Glomerular visceral epithelial cell (primary cell): ENCODE results near the gene HTR3D.
"Not testable (repeated sequence)": the region's sequence is repeated elsewhere in the genome, so short reads cannot be mapped to it uniquely, and the experiment has no call there.

ENCODE experiments used
- DNase-seq: peaks from one replicate; pipeline ENCODE4 v3.0.0-alpha.2; 2016; ENCODE audit errors: extremely low spot score

HTR3D gene

GRCh38 chr3:184016169-184016570 is 15.4 kb upstream of the HTR3D start:
- no peak for DNase-seq

- DNase-seq, result peak; percentile 71
Observed at GRCh38 chr3:184016811-184017671, 14.5 kb upstream of the HTR3D start.

GRCh38 chr3:184017672-184018423 is 13.7 kb upstream of the HTR3D start, which contains the start of gene ABCC5:
Gene ABCC5 (minus strand): TSS chr3:184017884. CDS start chr3:184014392, 3,492 bp downstream.
- DNase-seq, result peak; percentile 91

- DNase-seq, result no peak
Observed at GRCh38 chr3:184018424-184018973, 13.0 kb upstream of the HTR3D start.

- no peak for DNase-seq
Observed at GRCh38 chr3:184022323-184022722, 9.2 kb upstream of the HTR3D start.

- not testable (repeated sequence) for DNase-seq
Observed at GRCh38 chr3:184025256-184025655, 6.3 kb upstream of the HTR3D start.

GRCh38 chr3:184028275-184028890 is 3.2 kb upstream of the HTR3D start:
- not testable (repeated sequence) for DNase-seq

- DNase-seq, result no peak
Observed at GRCh38 chr3:184029443-184029842, 2.1 kb upstream of the HTR3D start.

GRCh38 chr3:184030536-184030935 is 1.0 kb upstream of the HTR3D start:
- DNase-seq, result no peak

GRCh38 chr3:184037816-184038215 is 6.3 kb downstream of the HTR3D start:
- DNase-seq, result no peak

- not testable (repeated sequence) for DNase-seq
Observed at GRCh38 chr3:184038307-184038706, 6.8 kb downstream of the HTR3D start.

- no peak for DNase-seq
Observed at GRCh38 chr3:184039414-184039813, 7.9 kb downstream of the HTR3D start.

GRCh38 chr3:184040010-184040409 is 8.5 kb downstream of the HTR3D start:
- DNase-seq, result peak; percentile 25

GRCh38 chr3:184042617-184043016 is 11.1 kb downstream of the HTR3D start:
- no peak for DNase-seq

GRCh38 chr3:184045995-184046394 is 14.5 kb downstream of the HTR3D start:
- DNase-seq, result no peak

- DNase-seq, result no peak
Observed at GRCh38 chr3:184050217-184050847, 18.8 kb downstream of the HTR3D start.

GRCh38 chr3:184052767-184053166 is 21.2 kb downstream of the HTR3D start, which contains the start of gene HTR3C:
Gene HTR3C (plus strand): TSS chr3:184053047. CDS start chr3:184053081, 34 bp downstream.
- no peak for DNase-seq

- DNase-seq, result no peak
Observed at GRCh38 chr3:184058029-184058428, 26.5 kb downstream of the HTR3D start.

- no peak for DNase-seq
Observed at GRCh38 chr3:184059424-184059823, 27.9 kb downstream of the HTR3D start.

- DNase-seq, result no peak
Observed at GRCh38 chr3:184062637-184063036, 31.1 kb downstream of the HTR3D start.

GRCh38 chr3:184066211-184066610 is 34.7 kb downstream of the HTR3D start:
- no peak for DNase-seq
